ENCODE measurements around the gene SH3PXD2A.
"Not testable (repeated sequence)": the region's sequence is repeated elsewhere in the genome, so short reads cannot be mapped to it uniquely, and the experiment has no call there.

SH3PXD2A gene

DNA sequence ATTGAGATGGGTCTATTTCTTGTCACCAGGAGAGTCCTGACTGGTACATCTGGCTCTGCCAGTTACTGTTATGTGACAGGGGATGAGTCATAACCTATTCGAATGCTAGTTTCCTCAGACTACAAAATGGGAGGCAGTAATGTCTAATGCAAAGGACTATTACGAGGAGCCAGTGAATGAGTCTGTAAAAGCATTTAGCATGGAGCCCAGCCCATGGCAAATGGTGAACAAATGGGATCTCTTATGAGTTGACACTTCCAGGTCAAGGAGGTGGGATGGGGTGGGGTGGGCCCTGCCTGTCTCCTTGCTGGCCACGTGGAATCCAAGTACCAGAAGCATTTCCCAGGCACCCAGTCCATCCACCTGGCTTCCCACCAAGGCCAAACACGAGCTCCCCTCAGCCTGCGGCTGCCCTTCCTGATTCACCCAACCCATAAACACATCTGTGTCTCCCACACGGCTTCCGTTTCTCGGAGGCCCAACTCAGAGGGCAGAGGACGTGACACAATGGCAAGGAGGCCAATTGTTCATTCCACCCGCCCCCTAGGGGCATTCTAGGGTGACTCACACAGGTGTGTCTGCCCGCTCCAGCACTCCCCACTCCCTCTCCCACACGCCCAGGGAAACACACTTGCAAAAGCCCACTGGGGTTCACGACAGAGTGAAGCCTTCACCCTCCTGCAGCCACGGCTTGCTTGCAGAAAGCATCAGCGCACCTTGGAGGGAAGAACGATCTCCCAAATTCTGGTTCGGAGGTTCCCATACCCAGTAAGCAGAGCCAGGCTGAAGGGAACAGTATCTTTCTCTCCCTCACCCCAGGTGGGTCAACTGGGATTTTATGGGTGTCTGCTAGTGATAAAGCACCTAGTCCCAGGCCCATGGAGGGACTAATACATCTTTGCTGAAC lies 109.8 kb downstream of the SH3PXD2A start:
- no peak for DNase-seq (ENCODE audit: low read depth)

GRCh38 chr10:103742824-103743223 lies 112.6 kb downstream of the SH3PXD2A start:
- no peak for DNase-seq (ENCODE audit: low read depth)

GRCh38 chr10:103740611-103741010 lies 114.8 kb downstream of the SH3PXD2A start:
- no peak for DNase-seq (ENCODE audit: low read depth)

- DNase-seq (ENCODE audit: low read depth), result no peak
These were observed 116.2 kb downstream of the SH3PXD2A start for GRCh38 chr10:103739039-103739764.

GRCh38 chr10:103737735-103738367 lies 117.5 kb downstream of the SH3PXD2A start:
- DNase-seq (ENCODE audit: low read depth), result no peak

DNA sequence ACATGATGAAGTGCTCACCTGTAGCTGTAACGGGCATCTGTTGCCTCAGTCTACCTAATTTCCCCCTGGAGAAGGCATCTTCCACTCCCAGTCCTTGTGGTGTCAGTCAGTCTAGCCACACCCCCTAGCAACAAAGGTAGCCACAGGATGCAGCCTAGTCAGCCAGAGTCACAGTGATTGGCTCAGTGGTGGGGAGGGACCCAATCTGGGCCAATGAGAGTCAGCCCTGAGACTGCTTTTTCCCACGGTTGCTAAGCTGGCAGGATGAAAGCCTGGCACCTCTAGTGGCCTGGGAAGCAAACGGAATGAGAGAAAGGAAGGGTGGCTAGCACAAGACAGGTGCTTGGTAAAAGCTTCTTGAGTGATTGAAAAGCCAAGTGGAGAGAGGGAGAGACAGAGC lies 118.6 kb downstream of the SH3PXD2A start:
- DNase-seq (ENCODE audit: low read depth), result no peak

- no peak for DNase-seq (ENCODE audit: low read depth)
These were observed 119.3 kb downstream of the SH3PXD2A start for GRCh38 chr10:103736044-103736443.

DNA sequence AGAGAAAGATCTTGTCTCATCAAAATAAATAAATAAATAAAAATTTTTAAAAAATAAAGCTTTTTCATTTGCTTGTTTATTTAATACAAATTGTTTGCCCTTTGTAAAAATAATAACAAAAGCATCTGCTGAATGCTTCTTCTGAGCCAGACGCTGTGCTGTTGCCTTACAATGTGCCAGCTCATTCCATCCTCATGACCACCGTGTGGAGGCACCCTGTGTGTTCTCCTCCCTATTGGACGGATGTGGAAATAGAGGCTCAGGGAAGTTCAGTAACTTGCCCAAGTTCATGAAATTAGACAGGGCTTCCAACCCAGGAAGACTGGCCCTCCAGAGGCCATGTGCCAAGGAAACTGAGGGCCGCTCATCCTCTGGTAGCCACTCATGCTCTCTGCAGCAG lies 120.6 kb downstream of the SH3PXD2A start:
- no peak for DNase-seq (ENCODE audit: low read depth)

GRCh38 chr10:103733045-103733419 lies 122.3 kb downstream of the SH3PXD2A start:
- DNase-seq (ENCODE audit: low read depth), result no peak

- no peak for DNase-seq (ENCODE audit: low read depth)
These were observed 122.9 kb downstream of the SH3PXD2A start for GRCh38 chr10:103732339-103733044.

GRCh38 chr10:103731609-103732270 lies 123.6 kb downstream of the SH3PXD2A start:
- DNase-seq (ENCODE audit: low read depth), result no peak

GRCh38 chr10:103731026-103731425 lies 124.3 kb downstream of the SH3PXD2A start:
- not testable (repeated sequence) for DNase-seq (ENCODE audit: low read depth)

DNA sequence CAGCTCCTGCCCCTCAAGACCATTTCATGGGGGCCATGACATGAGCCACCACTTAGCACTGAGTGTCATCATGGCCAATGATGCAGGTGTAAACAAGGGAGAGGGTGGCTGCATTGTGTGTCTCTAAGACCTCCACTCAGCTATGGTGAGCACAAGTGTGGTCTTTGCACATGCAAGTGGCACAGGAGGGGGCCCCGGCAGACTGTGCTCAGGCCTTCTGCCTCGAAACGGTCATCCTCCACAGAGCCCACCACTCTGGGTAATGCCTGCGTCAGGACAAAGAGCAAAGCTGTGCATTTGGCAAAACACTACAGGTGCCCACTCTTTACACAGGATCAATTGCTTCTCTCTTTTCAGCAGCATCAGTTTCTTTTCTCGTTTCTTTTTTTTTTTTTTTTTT lies 125.5 kb downstream of the SH3PXD2A start:
- DNase-seq (ENCODE audit: low read depth), result no peak

- no peak for DNase-seq (ENCODE audit: low read depth)
These were observed 127.2 kb downstream of the SH3PXD2A start for GRCh38 chr10:103727991-103728689.

DNA sequence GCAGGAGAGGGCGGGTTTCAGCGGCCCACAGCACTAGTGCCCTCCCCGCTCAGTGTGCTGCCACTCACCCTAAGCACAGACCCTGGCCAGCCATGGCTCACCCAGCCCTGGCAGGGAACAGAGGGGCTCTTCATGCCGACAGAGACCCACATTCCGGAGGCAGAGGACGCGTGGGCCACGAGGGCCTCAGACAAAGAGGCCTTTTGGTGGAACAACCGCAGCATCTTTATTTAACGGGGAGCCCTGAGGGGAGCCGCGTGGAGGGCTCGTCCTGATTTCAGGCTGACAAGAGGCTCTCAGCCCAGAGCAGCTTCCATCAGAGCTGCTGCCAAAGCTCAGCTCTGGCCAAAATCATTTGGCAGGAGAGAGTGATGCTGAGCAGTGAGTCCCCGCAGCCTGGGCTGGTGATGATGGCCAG lies 127.8 kb downstream of the SH3PXD2A start:
- no peak for DNase-seq (ENCODE audit: low read depth)

- DNase-seq (ENCODE audit: low read depth), result no peak
These were observed 128.7 kb downstream of the SH3PXD2A start for GRCh38 chr10:103726637-103727036.

- no peak for DNase-seq (ENCODE audit: low read depth)
These were observed 130.1 kb downstream of the SH3PXD2A start for GRCh38 chr10:103725242-103725641.

GRCh38 chr10:103724771-103725170 lies 130.6 kb downstream of the SH3PXD2A start:
- no peak for DNase-seq (ENCODE audit: low read depth)

GRCh38 chr10:103724074-103724473 lies 131.3 kb downstream of the SH3PXD2A start:
- no peak for DNase-seq (ENCODE audit: low read depth)

DNA sequence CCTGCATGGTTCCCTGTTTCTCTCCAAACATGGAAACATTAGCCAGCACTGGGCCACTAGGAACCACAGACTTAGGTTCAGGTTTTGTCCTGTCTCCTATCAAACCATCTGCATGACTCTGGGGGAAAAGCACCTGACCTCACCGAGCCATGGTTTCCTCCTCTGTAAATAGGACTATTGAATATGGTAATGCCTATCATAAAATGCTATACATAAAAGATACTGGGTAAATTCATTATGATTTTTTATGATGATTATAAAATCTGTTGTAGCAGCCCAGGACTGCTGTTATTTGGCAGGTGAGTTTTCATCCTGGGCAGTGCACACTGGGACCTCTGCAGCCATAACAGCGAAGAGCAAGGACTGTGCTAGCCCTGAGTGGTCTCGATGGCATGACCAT lies 131.8 kb downstream of the SH3PXD2A start:
- DNase-seq (ENCODE audit: low read depth), result no peak

- DNase-seq (ENCODE audit: low read depth), result no peak
These were observed 132.7 kb downstream of the SH3PXD2A start for GRCh38 chr10:103722632-103723031.
